HCT116 (cell line): ENCODE data around the gene SLC40A1. TPM values are rescaled to one million over a fixed set of nuclear protein-coding genes. Genes with fewer than 3 reads are reported as not detected.

ENCODE experiments used
- ATAC-seq: fragments of 200-7000 bp; cut with Tn5 transposase; 2 replicates; pipeline ENCODE4 v1.9.1; 2020; ENCODE audit warnings: mild to moderate bottlenecking, moderate library complexity
- BruUV-seq: library from RNA; stranded (reverse); fragments of 400-500 nt; replicated peaks from 2 replicates; lab custom pipeline; 2021; lab: Mats Ljungman, UMichigan
- CTCF ChIA-PET: fragments of 300-600 bp; sonication (Branson Sonifier 250); formaldehyde crosslinking; loops from one replicate; lab custom pipeline; 2021; ENCODE audit warnings: antibody characterized with exemption; lab: Charles Lee
- POLR2A ChIA-PET: fragments of 300-600, 350-600 bp; sonication (Branson Sonifier 250); formaldehyde crosslinking; loops from one replicate; lab custom pipeline; 2021; ENCODE audit warnings: antibody characterized with exemption; lab: Charles Lee
- RAD21 ChIA-PET, 2 experiments: fragments of 300-600 bp; sonication (Branson Sonifier 250); formaldehyde crosslinking; loops; one replicate each; lab custom pipeline; 2023; ENCODE audit warnings: low total read pairs in 2 of 2; ENCODE audit not compliant: uncharacterized antibody in 2 of 2, unreplicated experiment in 2 of 2, low non-redundant PET in 1 of 2; lab: Charles Lee
- DNase-seq: peaks from one replicate; pipeline ENCODE4 v3.0.0-alpha.2; 2010; ENCODE audit warnings: low read depth, low spot score
- H2AFZ ChIP-seq: fragments of 200-600 bp; shearing (Covaris generic), sonication (generic); 2 replicates; pipeline ENCODE4 v1.6.1; 2017; ENCODE audit warnings: low read depth, mixed run types, mixed read lengths, antibody characterized with exemption, low read length; ENCODE audit not compliant: poor library complexity, severe bottlenecking
- H3K27ac ChIP-seq: 2 replicates; pipeline ENCODE4 v1.5.1; 2012; ENCODE audit warnings: low read depth, low read length
- H3K27me3 ChIP-seq: fragments of 200-600 bp; sonication (generic); 2 replicates; pipeline ENCODE4 v1.6.1; 2016; ENCODE audit warnings: mixed run types, low read length, mixed read lengths; ENCODE audit not compliant: insufficient read depth
- H3K36me3 ChIP-seq, 2 experiments: fragments of 200-500 bp in 1 of 2; fragments of 200-600 bp in 1 of 2; sonication (Bioruptor generic) in 1 of 2; sonication (generic) in 1 of 2; 2 replicates each; pipeline versions ENCODE4 v1.5.1 to v1.6.1; 2014 to 2016; ENCODE audit warnings: low read length in 2 of 2, inconsistent platforms in 1 of 2, mixed read lengths in 1 of 2, mixed run types in 1 of 2; ENCODE audit not compliant: insufficient read depth in 2 of 2, control insufficient read depth in 1 of 2
- H3K4me1 ChIP-seq, 2 experiments: fragments of 200-600 bp in 1 of 2; sonication (generic) in 1 of 2; 2 replicates each; pipeline versions ENCODE4 v1.5.1 to v1.6.1; 2012 to 2017; ENCODE audit warnings: low read length in 2 of 2, inconsistent platforms in 1 of 2, mild to moderate bottlenecking in 1 of 2, mixed read lengths in 1 of 2, mixed run types in 1 of 2, moderate library complexity in 1 of 2; ENCODE audit not compliant: insufficient read depth in 2 of 2, control insufficient read depth in 1 of 2
- H3K4me2 ChIP-seq: fragments of 200-600 bp; sonication (generic); 2 replicates; pipeline ENCODE4 v1.6.1; 2017; ENCODE audit warnings: mixed run types, low read length, mixed read lengths
- H3K4me3 ChIP-seq, 2 experiments: fragments of 200-600 bp in 1 of 2; sonication (generic) in 1 of 2; replicated peaks in 1 of 2; 2 replicates each; pipeline ENCODE4 v1.5.1; 2011 to 2016; ENCODE audit warnings: low read length in 2 of 2, control low read depth in 1 of 2, low read depth in 1 of 2, mild to moderate bottlenecking in 1 of 2, mixed read lengths in 1 of 2, mixed run types in 1 of 2
- H3K79me2 ChIP-seq: fragments of 200-600 bp; sonication (generic); 2 replicates; pipeline ENCODE4 v1.6.1; 2017; ENCODE audit warnings: mild to moderate bottlenecking, mixed run types, low read length, moderate library complexity, mixed read lengths; ENCODE audit not compliant: insufficient read depth
- H3K9ac ChIP-seq: fragments of 200-600 bp; sonication (generic); 2 replicates; pipeline ENCODE4 v1.6.1; 2016; ENCODE audit warnings: low read length, mixed read lengths
- H3K9me2 ChIP-seq: fragments of 200-600 bp; sonication (generic), shearing (Covaris generic); 2 replicates; pipeline ENCODE4 v1.6.1; 2017; ENCODE audit warnings: mixed run types, mild to moderate bottlenecking, moderate library complexity; ENCODE audit not compliant: insufficient read depth
- H3K9me3 ChIP-seq, 2 experiments: fragments of 200-500 bp in 1 of 2; fragments of 200-600 bp in 1 of 2; sonication (Bioruptor generic) in 1 of 2; sonication (generic) in 1 of 2; 2 replicates each; pipeline ENCODE4 v1.6.1; 2014 to 2017; ENCODE audit warnings: low read length in 2 of 2, mixed read lengths in 2 of 2, inconsistent platforms in 1 of 2, low read depth in 1 of 2, mild to moderate bottlenecking in 1 of 2, mixed run types in 1 of 2, moderate library complexity in 1 of 2; ENCODE audit not compliant: control insufficient read depth in 1 of 2, insufficient read depth in 1 of 2
- H4K20me1 ChIP-seq: fragments of 200-600 bp; sonication (generic), shearing (Covaris generic); 2 replicates; pipeline ENCODE4 v1.6.1; 2017; ENCODE audit warnings: mixed run types, mild to moderate bottlenecking, moderate library complexity; ENCODE audit not compliant: insufficient read depth
- CBX3 ChIP-seq: IDR thresholded peaks from 2 replicates; pipeline ENCODE4 v1.6.1; 2012; ENCODE audit warnings: low read depth
- CTCF ChIP-seq, 3 experiments: fragments of 200-600 bp in 1 of 3; sonication (generic) in 1 of 3; IDR thresholded peaks in 2 of 3; conservative IDR thresholded peaks in 1 of 3; 2 replicates each; pipeline ENCODE4 v1.5.1; 2012 to 2017; ENCODE audit warnings: low read depth in 2 of 3, low read length in 2 of 3, antibody characterized with exemption in 1 of 3, borderline replicate concordance in 1 of 3, control low read depth in 1 of 3, mild to moderate bottlenecking in 1 of 3, mixed read lengths in 1 of 3, mixed run types in 1 of 3, moderate library complexity in 1 of 3; ENCODE audit not compliant: insufficient read depth in 1 of 3
- EGR1 ChIP-seq: IDR thresholded peaks from 2 replicates; pipeline ENCODE4 v1.6.1; 2012; ENCODE audit warnings: low read depth
- EZH2 ChIP-seq: fragments of 200-600 bp; sonication (generic); IDR thresholded peaks from 2 replicates; pipeline ENCODE4 v1.6.1; 2017; ENCODE audit warnings: antibody characterized with exemption, mixed run types
- EZH2phosphoT487 ChIP-seq: fragments of 200-600 bp; IDR thresholded peaks from 2 replicates; pipeline ENCODE4 v1.6.1; 2018; ENCODE audit warnings: antibody characterized with exemption, borderline replicate concordance
- FOSL1 ChIP-seq: IDR thresholded peaks from 2 replicates; pipeline ENCODE4 v1.6.1; 2012; ENCODE audit warnings: low read depth
- MAX ChIP-seq: IDR thresholded peaks from 2 replicates; pipeline ENCODE4 v1.6.1; 2012
- POLR2A ChIP-seq: IDR thresholded peaks from 2 replicates; pipeline ENCODE4 v1.7.0; 2011; ENCODE audit warnings: borderline replicate concordance; ENCODE audit not compliant: insufficient read depth, insufficient read length; ENCODE audit errors: extremely low read depth
- POLR2AphosphoS5 ChIP-seq: IDR thresholded peaks from 2 replicates; pipeline ENCODE4 v1.6.1; 2011; ENCODE audit warnings: mild to moderate bottlenecking, low read depth, low read length, moderate library complexity
- RAD21 ChIP-seq: IDR thresholded peaks from 2 replicates; pipeline ENCODE4 v1.6.1; 2012; ENCODE audit warnings: low read depth, mild to moderate bottlenecking
- SP1 ChIP-seq: IDR thresholded peaks from 2 replicates; pipeline ENCODE4 v1.6.1; 2012; ENCODE audit warnings: low read depth
- SRF ChIP-seq: IDR thresholded peaks from 2 replicates; pipeline ENCODE4 v1.6.1; 2012; ENCODE audit warnings: low read depth
- TCF7L2 ChIP-seq: IDR thresholded peaks from 2 replicates; pipeline ENCODE4 v1.7.0; 2011; ENCODE audit warnings: borderline replicate concordance, inconsistent platforms; ENCODE audit not compliant: insufficient read depth, insufficient read length; ENCODE audit errors: extremely low read depth
- intact Hi-C: fragments of 100-400 bp; cut with micrococcal nuclease; formaldehyde crosslinking; loops from 2 replicates; pipeline ENCODE4 v1.10.0; 2022
- total RNA-seq: library from RNA; stranded (reverse); gene quantifications from one replicate; pipeline ENCODE4 v1.2.1, GENCODE V29; 2021; ENCODE audit not compliant: unreplicated experiment

The SLC40A1 gene
- total RNA-seq, 1 experiment from 2014 or later: 1.5 TPM

- no peak for TF ChIP-seq EGR1
- no peak for TF ChIP-seq CBX3
- TF ChIP-seq FOSL1: no peak
- no peak for TF ChIP-seq EZH2
- no peak for TF ChIP-seq SP1
- no peak for TF ChIP-seq POLR2A
- no peak for TF ChIP-seq EZH2phosphoT487
- TF ChIP-seq CTCF (IDR thresholded peaks at IDR 0.05 in 2 of 3, conservative IDR thresholded peaks at IDR 0.05 in 1 of 3; ENCODE audit: borderline replicate concordance in 1 of 3, insufficient read depth in 1 of 3, low read depth in 2 of 3, low read length in 2 of 3): no peak
- TF ChIP-seq SRF: no peak
- TF ChIP-seq TCF7L2: no peak
- no peak for TF ChIP-seq RAD21
- TF ChIP-seq MAX: no peak
- TF ChIP-seq POLR2AphosphoS5: no peak
Measured at GRCh38 chr2:189536830-189537229, 43.8 kb downstream of the SLC40A1 start.

More at GRCh38 chr2:189536830-189537229, 43.8 kb downstream of the SLC40A1 start:
- DNase-seq: no peak
- no peak overlapping the region for H3K9ac ChIP-seq
- no peaks in the 10 kb centered on the region for H3K79me2 ChIP-seq
- ChIA-PET CTCF (no interaction called here), POLR2A (no interaction called here), RAD21 (no interaction called here)
- no peak overlapping the region for H3K4me3 ChIP-seq
- no peak overlapping the region for H3K4me2 ChIP-seq
- H3K27ac ChIP-seq: no peak overlapping the region
- no TSS peak for BruUV-seq
- H3K36me3 ChIP-seq: no peaks in the 10 kb centered on the region
- H2AFZ ChIP-seq: no peak overlapping the region
- intact Hi-C loops: no loop called here
- H3K4me1 ChIP-seq: no peaks in the 10 kb centered on the region
- H4K20me1 ChIP-seq: no peaks in the 10 kb centered on the region
- H3K27me3 ChIP-seq: no peaks in the 10 kb centered on the region
- no peak for ATAC-seq
- no peaks in the 10 kb centered on the region for H3K9me3 ChIP-seq
- H3K9me2 ChIP-seq: no peaks in the 10 kb centered on the region
